ENCODE results near the gene TMEM88.
"Not testable (repeated sequence)": the region's sequence is repeated elsewhere in the genome, so short reads cannot be mapped to it uniquely, and the experiment has no call there.

Gene TMEM88

DNA sequence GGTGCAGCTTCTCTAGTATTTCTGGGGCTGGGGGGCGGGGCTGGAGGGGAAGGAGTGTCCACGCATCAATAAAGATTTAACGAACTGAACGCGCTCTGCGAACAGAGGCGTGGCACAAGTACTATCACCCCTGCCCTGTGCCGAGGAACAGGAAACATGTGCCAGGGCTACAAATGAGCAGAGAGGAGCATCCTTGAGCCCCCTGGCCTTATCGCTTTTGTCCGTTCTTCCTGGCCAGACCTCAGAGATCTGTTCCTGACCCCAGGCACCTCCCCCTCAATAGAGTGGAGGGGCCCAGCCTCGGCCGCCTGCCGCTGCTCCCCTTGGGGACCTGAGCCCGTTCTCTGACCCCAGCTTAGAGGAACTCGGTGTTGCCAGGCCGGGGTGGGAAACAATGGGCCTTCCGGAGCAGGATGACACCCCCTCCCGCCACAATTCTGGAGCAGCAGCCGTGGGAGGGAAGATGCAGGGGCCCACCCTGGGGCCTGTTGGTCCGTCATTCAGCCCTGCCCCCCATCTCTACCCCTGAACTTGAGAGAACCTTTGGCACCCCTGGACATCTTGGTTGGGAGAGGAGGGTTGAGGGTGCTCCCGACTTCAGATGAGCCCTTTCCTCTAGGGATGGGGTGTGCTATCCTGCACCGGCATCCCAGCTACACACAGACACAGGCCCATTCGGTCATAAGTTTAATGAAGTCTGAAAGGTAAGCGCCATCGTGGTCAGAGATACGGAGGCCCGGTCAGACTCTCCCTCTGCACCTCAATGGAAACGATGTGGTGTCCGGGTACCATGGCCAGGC lies 1.3 kb downstream of the TMEM88 start:
- DNase-seq (ENCODE audit: low read depth) = no peak

DNA sequence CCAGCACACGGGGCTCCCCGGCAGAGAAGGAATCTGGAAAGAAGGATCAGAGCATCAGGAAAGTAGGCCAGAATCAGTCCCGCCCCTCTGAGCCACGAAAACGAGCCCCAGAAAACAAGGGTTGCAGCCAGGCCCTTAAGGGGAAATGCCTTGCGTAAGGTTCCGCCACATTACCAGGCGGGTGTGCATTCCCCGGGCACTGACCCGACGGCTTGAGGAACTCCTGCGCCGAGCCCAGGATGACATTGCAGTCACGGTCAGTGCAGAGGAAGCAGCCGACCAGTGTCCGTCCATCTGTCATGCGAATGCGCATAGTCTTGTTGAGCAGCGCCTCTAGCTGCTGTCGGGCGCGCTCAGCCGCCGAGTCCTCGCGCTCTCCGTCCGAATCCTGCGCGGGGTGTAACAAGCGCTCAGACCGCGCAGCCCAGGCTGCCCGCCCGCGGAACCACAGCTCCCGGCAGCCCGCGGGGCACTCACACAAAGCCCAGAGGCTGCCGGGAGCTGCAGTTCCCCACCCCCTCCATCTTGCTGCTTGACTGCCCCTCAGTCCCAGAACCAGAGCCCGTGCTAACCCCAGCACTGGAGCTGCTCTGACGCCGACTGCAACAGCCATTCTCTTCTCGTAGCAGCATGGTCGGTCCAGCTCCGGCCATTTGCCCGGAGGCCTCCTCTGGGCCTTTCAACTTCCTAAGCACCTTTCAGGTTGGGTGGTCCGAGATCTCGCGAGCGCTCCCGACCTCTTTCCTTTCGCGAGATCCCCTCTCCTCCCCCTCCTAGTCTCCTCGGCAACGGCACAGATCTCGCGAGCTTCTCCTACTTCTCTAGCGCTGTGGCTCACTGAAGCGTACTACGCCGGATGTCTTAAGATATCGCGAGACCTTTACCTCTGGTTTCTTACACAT lies 2.2 kb downstream of the TMEM88 start, which contains the start of gene NAA38:
NAA38 (minus strand) TSS at position 749 of the 902 bp plus-strand sequence; CDS start at position 653, 96 bp downstream.
- peak; percentile 88 for DNase-seq (ENCODE audit: low read depth)

DNA sequence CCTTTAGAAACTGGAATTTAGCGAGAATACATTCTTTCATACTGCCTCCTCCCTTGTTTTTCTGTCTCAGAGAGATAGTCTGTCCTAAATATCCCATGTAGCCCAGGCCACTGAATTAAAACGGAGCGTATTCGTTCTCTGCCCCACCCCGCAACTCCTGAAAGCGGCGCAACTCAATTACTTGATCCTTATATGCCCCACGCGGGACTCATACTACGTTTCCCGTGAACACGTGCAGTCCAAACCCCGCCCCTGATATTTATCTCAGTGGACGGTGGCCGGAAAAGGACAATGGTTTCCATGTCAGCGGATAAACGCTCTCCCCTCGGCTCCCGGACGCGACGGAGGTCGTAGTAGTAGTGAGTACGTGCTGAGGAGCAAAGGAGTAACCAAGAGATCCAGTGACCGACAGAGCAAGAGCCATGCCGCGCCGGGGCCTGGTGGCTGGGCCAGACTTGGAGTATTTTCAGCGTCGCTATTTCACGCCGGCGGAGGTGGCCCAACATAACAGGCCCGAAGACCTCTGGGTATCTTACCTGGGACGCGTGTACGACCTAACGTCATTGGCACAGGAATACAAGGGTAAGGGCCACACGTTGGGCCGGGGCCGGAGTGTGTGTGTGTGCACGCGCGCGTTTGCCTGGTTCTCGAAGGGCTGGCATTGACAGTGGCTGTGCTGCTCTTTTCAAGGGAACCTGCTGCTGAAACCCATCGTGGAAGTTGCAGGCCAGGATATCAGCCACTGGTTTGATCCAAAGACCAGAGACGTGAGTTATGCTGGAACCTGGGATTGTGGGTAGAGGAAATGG lies 3.1 kb downstream of the TMEM88 start, which contains the start of gene CYB5D1:
CYB5D1 (plus strand) TSS at position 291 of the 809 bp plus-strand sequence; CDS start at position 423, 132 bp downstream.
- DNase-seq (ENCODE audit: low read depth) = peak; percentile 82

DNA sequence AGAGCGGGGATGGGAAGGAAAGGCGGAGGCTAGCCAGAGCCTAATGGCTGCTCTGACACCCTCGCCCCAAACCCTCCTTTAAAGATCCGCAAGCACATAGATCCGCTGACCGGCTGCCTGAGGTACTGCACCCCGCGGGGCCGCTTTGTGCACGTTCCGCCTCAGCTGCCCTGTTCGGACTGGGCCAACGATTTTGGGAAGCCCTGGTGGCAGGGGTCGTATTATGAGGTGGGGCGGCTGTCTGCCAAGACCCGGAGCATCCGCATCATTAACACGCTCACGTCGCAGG lies 3.6 kb downstream of the TMEM88 start:
- no peak for DNase-seq (ENCODE audit: low read depth)

- no peak for DNase-seq (ENCODE audit: low read depth)
Measured at GRCh38 chr17:7859028-7859427, 4.2 kb downstream of the TMEM88 start.

GRCh38 chr17:7862692-7863437 lies 8.0 kb downstream of the TMEM88 start:
- DNase-seq (ENCODE audit: low read depth) = no peak

- DNase-seq (ENCODE audit: low read depth) = not testable (repeated sequence)
Measured at GRCh38 chr17:7864384-7864783, 9.5 kb downstream of the TMEM88 start.

GRCh38 chr17:7864995-7865650 lies 10.3 kb downstream of the TMEM88 start:
- no peak for DNase-seq (ENCODE audit: low read depth)

- no peak for DNase-seq (ENCODE audit: low read depth)
Measured at GRCh38 chr17:7867881-7868329, 13.0 kb downstream of the TMEM88 start.

DNA sequence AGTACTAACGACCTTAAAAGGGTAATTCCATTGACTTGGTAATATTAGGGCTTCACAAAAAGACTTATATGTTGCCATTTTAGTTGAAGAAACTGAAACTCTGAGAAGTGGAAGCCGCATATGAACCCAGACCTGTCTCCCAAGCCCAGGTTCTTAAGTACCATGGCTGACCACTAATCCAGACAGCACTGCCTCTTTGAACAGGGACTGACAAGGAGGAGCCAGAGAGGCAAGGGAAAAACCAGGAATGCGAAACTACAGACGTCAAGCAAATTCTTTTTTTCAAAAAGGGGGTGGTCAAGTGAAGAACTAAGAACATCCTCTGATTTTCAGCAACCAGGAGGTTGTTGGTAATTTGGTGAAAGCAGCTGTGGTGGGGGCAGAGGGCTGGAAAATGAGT lies 18.2 kb downstream of the TMEM88 start:
- DNase-seq (ENCODE audit: low read depth) = no peak

DNA sequence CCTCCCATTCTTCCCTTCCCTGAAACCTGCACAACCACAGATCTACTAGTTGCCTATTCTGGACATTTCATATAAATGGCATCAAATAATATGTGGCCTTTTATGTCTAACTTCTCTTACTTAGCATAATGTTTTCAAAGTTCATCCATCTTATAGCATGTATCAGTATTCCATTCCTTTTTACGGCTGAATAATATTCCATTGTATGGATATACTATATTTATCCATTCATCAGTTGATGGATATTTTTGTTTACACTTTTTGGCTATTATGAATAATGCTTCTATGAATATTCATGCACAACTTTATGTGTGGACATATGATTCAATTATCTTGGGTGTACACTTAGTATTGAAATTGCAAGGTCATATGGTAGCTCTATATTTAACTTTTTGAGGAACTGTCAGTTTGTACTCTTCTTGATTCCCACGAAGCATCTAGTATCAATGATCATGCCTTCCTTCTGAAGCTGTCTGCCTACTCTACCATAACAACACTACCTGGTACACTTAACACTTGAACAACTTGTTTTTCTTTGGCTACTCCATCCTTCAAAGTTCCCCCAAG lies 21.0 kb downstream of the TMEM88 start:
- no peak for DNase-seq (ENCODE audit: low read depth)

GRCh38 chr17:7878234-7878633 lies 23.4 kb downstream of the TMEM88 start:
- no peak for DNase-seq (ENCODE audit: low read depth)

DNA sequence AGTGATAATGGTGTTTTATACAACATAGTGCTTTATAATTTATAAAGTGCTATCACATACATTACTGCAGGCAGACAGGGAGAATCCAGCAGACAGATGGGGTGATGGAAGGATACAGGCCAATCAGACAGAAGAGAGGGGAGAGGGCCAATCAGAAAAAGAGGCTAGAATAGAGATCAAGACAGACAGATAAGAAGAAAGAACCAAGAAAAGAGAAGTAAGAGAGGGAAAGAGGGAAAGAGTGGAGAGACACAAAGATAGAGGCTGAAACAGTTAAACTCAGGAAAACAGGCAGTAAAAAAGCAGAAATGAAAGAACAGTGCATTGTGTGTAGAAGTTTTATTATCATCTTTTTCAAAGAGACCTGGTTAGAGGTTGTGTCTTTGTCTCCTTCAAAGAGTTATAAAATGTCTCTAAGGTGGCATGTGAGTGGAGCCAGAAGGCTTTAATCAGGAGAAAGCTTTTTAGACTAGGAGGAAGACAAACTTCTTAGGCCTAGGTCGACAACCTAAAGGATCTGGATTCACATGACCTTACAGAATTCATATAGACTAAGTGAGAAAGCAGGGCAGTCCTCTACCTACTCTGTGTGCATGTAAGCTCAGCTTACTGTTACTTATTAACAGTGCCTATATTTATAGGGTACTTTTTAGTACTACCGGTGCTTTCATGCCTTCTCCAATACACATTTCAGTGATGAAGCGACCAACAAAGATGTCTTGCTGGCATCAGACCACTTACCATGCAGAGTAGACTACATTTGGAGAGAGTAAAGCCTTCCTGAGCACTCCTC lies 25.4 kb downstream of the TMEM88 start:
- DNase-seq (ENCODE audit: low read depth) = no peak

GRCh38 chr17:7881276-7882054 lies 26.6 kb downstream of the TMEM88 start:
- DNase-seq (ENCODE audit: low read depth) = no peak

GRCh38 chr17:7882068-7882467 lies 27.2 kb downstream of the TMEM88 start:
- DNase-seq (ENCODE audit: low read depth) = no peak

DNA sequence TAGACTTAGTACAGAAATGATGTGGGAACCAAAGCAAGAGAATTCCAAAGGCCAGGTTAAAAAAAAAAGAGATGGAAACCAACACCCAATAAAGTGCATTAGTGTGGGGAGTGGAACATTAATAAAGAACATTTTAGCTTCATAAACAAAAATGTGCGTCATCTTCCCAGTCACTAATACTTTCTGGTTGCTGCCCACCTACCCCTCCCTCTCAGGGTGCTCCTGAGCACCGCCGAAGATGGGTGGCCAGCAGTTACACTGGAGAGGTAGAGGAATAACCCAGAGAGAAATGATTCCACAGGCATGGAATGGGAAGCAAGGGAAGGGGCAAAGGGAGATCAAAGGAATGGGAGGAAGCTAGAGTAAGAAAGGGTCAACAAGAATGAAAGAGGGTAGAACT lies 27.8 kb downstream of the TMEM88 start:
- no peak for DNase-seq (ENCODE audit: low read depth)

DNA sequence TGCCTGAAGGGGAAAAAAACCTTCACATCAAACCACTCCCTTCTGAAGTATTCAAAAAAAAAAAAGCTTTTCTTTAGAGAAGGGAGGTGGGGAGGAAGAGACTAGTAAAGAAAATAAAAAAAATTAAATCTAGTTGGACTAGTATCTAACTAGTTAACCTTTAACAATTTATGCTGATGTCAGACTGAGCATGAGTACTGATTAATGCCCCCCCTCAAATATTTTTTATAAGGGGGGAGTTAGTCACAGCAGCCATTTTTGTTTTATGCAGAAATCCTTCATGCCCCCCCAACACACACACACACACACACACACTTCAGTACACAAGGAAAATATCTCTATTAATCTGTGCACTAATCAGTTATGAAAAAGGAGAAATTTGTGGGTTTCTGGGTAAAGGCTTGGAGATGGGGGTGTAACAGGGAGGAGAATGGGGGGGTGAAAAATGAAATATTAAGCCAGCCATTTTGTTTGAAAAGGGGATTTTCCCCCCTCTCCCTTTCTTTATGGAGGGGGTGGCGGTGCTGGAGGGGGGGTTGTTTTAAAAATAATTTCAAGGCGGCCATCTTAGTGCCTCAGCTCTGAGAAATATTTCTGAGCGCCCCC lies 29.0 kb downstream of the TMEM88 start:
- no peak for DNase-seq (ENCODE audit: low read depth)

DNA sequence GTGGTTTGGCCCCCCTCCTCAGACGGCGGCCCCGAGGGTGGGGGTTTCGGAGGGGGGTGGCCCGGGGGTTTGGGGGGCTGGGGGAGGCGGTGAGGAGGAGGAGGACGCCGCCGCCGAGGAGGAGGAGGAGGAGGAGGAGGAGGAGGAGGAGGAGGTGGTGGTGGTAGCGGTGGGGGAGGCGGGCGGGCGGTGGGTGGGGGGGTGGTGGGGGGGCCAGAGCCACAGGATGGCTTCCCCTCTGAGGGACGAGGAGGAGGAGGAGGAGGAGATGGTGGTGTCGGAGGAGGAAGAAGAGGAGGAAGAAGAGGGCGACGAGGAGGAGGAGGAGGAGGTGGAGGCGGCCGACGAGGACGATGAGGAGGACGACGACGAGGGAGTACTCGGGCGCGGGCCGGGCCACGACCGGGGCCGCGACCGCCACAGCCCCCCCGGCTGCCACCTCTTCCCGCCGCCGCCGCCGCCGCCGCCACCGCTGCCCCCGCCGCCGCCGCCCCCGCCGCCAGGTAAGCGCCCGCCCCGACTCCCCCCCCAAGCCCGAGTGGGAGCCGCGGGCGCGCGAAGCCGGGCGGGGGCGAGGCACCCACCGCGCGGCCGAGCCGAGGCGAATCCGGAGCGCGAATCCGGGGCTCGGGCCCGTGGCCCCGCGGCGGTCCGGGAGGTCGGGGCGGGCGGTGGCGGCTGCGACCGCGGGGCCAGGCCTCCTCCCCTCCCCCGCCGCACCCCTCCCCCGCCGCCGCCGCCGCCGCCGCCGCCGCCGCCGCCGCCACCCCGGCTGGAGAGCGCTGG lies 29.9 kb downstream of the TMEM88 start:
- DNase-seq (ENCODE audit: low read depth) = no peak
